ENCODE results near the gene JDP2.

Gene JDP2

DNA sequence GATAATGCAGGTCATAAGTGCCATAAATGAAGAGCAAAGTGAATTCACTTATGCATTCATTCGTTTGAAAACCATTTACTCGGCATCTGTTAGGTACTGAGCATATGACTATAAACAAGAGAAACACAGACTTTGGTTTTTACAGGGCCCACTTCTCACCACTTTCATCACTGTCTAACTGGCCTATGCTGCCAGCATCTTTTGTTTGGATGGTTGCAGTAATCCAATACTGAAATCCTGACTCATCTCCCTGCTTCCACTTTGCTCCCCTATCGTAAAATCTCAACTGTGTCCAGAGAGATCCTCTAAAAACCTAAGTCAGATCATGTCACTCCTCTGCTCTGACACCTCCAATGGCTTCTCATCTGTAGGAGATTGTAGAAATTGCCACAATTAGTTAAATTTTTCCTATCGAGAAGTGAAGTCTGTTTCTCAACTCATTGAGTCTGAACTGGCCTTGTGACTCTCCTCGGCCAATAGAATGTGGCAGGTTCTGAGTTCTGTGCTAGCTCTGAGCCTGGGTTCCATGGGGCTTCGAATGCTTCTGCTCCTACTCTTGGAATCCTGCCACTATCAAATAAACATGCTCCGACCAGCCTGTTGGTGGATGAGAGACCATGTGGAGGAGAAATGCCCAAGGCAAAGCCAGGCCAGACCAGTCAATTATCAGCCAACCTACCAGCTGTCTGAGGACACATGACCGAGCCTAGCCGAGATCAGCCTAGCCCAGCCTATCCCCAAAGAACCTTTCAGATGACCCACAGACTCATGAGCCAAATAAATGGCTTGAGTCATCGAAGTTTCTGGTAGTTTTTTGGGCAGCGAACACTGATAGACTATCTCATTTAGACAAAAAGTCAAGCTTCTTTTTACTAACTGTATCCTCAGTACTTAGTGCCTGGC is 92.3 kb downstream of the JDP2 start:
- no peak for DNase-seq

DNA sequence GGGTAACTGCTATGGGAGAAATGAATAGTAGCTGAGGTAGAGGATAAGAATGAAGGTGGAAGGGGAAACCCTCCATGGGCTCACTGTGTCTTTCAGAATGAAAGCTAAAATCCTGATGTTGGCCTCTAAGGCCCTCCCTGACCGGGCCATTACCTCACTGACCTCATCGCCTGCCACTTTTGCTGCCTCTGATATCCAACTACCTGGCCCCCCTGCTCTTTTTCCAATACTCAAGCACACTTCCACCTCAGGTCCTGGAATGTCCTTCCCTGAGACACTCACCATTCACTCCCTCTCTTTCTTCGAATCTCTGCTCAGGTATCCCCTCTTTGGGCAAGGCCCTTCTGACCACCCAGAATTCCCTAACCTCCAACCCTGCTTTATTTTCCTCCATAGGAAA is 93.0 kb downstream of the JDP2 start:
- DNase-seq = no peak

DNA sequence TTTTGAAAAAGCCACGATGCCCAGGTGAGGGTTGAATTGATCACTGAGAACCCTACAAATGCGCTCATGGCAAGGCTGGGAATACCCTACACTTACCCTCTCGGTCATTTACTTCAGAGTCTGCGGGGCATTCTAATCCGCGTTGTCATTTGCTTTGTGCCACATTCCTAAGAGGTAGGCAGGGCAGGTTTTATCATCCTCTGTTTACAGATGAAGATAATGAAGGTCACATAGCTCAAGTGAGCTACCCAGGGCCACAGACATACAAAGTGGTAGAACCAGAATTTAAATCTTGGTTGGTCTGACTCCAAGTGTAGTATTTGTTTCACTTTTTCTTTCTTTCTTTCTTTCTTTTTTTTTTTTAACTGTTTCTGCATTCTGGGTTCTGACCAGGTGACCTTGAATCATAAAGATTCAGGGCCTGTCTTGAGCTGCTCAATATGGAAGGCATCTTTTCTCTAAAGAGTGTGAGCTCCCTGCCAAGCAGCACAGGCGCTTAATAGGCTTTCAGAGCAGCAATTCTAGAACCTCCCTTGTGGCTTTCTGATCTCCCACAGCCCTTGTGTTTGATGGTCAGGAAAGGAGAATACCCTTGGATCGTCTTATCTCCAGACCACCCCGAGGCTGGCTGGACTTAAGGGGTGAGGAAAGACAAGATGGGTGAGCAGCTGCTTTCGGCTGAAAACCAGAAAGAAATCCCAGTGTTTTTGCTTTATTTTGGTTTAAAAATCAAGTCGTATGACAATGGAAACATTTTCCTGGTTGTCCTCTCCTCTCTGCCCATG is 93.8 kb downstream of the JDP2 start:
- no peak for DNase-seq

DNA sequence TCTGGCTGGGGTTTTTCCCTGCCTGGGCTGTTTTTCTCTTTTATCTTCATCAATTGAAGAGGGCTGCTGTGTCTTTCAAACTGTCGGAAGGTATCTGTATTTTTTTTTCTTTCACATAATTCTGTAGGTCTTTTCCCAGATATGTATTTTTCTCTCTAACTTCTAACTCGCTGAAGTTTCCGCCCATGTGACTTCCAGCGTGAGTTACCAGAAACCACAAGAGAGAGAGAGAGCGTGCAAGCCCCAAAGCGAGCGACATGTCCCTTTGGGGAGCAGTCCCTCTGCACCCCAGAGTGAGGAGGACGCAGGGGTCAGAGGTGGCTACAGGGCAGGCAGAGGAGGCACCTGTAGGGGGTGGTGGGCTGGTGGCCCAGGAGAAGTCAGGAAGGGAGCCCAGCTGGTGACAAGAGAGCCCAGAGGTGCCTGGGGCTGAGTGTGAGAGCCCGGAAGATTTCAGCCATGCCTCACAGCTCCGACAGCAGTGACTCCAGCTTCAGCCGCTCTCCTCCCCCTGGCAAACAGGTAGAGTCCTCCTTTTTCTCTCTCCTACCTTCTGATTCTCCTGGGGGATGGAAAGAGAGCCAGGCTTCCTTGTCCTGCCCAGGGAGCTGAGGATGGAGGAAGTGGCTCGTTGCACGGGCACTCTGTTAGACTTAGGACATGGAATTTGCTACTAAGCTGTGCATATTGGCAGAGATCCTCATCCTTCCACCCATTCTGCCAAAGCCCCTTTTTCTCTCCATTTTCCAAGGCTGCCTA is 94.6 kb downstream of the JDP2 start, which contains the start of gene BATF:
TSS of gene BATF (plus strand) at position 246 of the 759 bp plus-strand sequence. CDS start at position 460, 214 bp downstream.
- DNase-seq = peak; percentile 70

DNA sequence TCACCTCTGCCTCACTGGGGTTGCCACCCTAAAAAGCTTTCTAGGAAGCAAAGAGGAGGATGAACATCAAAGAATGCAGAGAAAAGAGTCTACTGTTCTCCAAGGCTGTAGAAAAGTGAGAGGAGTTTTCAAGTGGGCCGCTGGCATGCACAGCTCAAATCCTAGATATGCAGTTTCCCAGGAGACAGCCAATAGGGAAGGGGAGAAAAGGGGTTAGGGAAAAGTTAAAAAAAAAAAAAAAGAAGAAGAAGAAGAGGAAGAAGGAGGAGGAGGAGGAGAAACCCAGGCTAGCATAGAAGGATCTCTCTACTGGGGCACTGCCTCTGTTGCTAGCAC is 95.1 kb downstream of the JDP2 start:
- no peak for DNase-seq

Measured in KG1 (cell line).